ENCODE results near the gene GSK3A. TPM values are rescaled to one million over a fixed set of nuclear protein-coding genes. Genes with fewer than 3 reads are reported as not detected.
A peak's percentile ranks its signal among the peaks of the same experiment; 100 is the strongest.

GSK3A gene
- total and polyA plus RNA-seq, 7 experiments from 2014 or later: 11.4 to 52.0 (median 30.6) TPM

GRCh38 chr19:42271861-42272534, 29.6 kb upstream of the GSK3A start:
- POLR2A ChIA-PET: interaction anchor here (1.5 to 3.2 kb wide), 2 partner anchors 9 to 57 kb away, joined by 4 to 47 read pairs; no protein-coding TSS in a partner anchor
- intact Hi-C loops (cut with micrococcal nuclease): no loop called here
- Histone ChIP-seq H3K9me3 (ENCODE audit: control insufficient read depth in 2 of 3, low read length in 3 of 3) (no peaks in the 10 kb centered on the region), H3K27ac (ENCODE audit: low read depth, low read length) (peak overlapping the region; percentile 96), H3K4me1 (ENCODE audit: control insufficient read depth in 2 of 2, insufficient read depth in 2 of 2, low read length in 2 of 2) (peaks cover 31 to 36% of the 10 kb centered on the region in 2 donors), H3K36me3 (ENCODE audit: control insufficient read depth in 2 of 3, insufficient read depth in 3 of 3, low read length in 3 of 3) (peaks cover 0 to 35% (median 0%) of the 10 kb centered on the region in 3 experiments), H3K27me3 (ENCODE audit: control insufficient read depth in 2 of 2, insufficient read depth in 2 of 2, low read length in 2 of 2) (no peaks in the 10 kb centered on the region), H3K4me3 (ENCODE audit: low read length) (no peak overlapping the region)
- H3K9me3 Mint-ChIP-seq: no peaks in the 10 kb centered on the region
- peak overlapping the region in 1 of 10 donors; percentile 53 for H3K4me3 Mint-ChIP-seq
- DNase-seq: peak in 1 of 9 donors; percentile 8
- ATAC-seq: no peak
- CTCF ChIA-PET: interaction anchor here (0.6 kb wide), 1 partner anchor 16 kb away, joined by 3 read pairs; no protein-coding TSS in a partner anchor
- H3K27ac Mint-ChIP-seq: peak overlapping the region in 1 of 9 donors; percentile 99
- peaks cover 0 to 18% (median 6%) of the 10 kb centered on the region in 5 donors for H3K36me3 Mint-ChIP-seq
- no peaks in the 10 kb centered on the region for H3K27me3 Mint-ChIP-seq
- peaks cover 28 to 54% (median 43%) of the 10 kb centered on the region in 7 donors for H3K4me1 Mint-ChIP-seq

GRCh38 chr19:42271045-42271419, 28.6 kb upstream of the GSK3A start:
- peaks cover 0 to 17% (median 6%) of the 10 kb centered on the region in 5 donors for H3K36me3 Mint-ChIP-seq
- H3K27ac Mint-ChIP-seq: peak overlapping the region in 5 of 9 donors; percentile 82 to 99 (median 99)
- no peak for ATAC-seq
- no peaks in the 10 kb centered on the region for H3K9me3 ChIP-seq (ENCODE audit: control insufficient read depth in 2 of 3, low read length in 3 of 3)
- no peaks in the 10 kb centered on the region for H3K9me3 Mint-ChIP-seq
- H3K4me1 Mint-ChIP-seq: peaks cover 24 to 46% (median 39%) of the 10 kb centered on the region in 7 donors
- peaks cover 26 to 32% of the 10 kb centered on the region in 2 donors for H3K4me1 ChIP-seq (ENCODE audit: control insufficient read depth in 2 of 2, insufficient read depth in 2 of 2, low read length in 2 of 2)
- peak overlapping the region in 2 of 10 donors; percentile 62 to 73 for H3K4me3 Mint-ChIP-seq
- H3K4me3 ChIP-seq (ENCODE audit: low read length): peak overlapping the region; percentile 84
- intact Hi-C loops (cut with micrococcal nuclease): no loop called here
- peaks cover 0 to 35% (median 0%) of the 10 kb centered on the region in 3 experiments for H3K36me3 ChIP-seq (ENCODE audit: control insufficient read depth in 2 of 3, insufficient read depth in 3 of 3, low read length in 3 of 3)
- POLR2A ChIA-PET: interaction anchor here (0.5 to 3.2 kb wide), 10 partner anchors 10 to 194 kb away, joined by 3 to 47 read pairs (median 6); partner anchors contain the start of genes ERF, GSK3A, ZNF526 and ZNF574
- H3K27me3 ChIP-seq (ENCODE audit: control insufficient read depth in 2 of 2, insufficient read depth in 2 of 2, low read length in 2 of 2): no peaks in the 10 kb centered on the region
- H3K27ac ChIP-seq (ENCODE audit: low read depth, low read length): peak overlapping the region; percentile 96
- no peaks in the 10 kb centered on the region for H3K27me3 Mint-ChIP-seq
- DNase-seq: no peak
- CTCF ChIA-PET: interaction anchor here (1.1 to 2.2 kb wide), 4 partner anchors 8 to 162 kb away, joined by 3 to 17 read pairs (median 4); no protein-coding TSS in a partner anchor

DNA sequence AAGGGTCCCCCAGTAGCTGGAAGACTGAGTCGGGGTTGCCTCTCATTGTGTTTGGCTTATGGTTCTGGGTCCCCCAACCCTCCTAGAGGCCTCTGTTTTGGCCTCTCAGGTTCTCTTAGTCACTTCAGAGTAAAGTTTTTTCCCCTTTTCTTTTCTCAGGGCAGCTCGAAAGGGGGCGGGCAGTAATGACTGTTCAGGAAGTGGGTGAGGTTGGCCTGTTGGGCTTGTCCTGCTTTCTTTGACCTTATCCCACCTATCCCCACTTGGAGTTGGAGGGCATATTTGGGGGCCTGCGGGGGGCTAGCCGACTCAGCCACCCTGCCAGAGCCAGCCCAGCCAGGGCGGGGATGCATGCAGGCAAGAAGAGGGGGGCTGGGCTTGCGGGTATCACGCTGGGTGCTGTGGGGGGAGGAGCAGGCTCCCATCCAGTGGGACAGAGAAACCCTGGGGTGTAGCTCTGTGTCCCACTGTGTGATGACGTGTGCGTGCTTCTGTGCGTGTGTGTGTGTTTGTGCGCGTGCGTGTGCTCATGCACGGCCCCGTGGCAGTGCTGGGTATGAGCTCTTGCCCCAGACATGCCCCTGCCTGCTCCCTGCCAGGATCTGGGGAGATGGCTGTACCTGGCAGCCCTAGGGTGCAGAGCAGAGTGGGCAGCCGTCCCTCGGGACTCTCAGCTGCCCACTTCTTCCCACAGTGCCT, 28.1 kb upstream of the GSK3A start:
- peak; percentile 50 to 91 (median 64) for DNase-seq
- H3K27me3 ChIP-seq (ENCODE audit: control insufficient read depth in 2 of 2, insufficient read depth in 2 of 2, low read length in 2 of 2): no peaks in the 10 kb centered on the region
- H3K36me3 ChIP-seq (ENCODE audit: control insufficient read depth in 2 of 3, insufficient read depth in 3 of 3, low read length in 3 of 3): peaks cover 0 to 35% (median 0%) of the 10 kb centered on the region in 3 experiments
- Mint-ChIP-seq H3K27me3 (no peaks in the 10 kb centered on the region), H3K4me1 (peaks cover 18 to 42% (median 35%) of the 10 kb centered on the region in 7 donors), H3K27ac (peak overlapping the region in 4 of 9 donors; percentile 98 to 99 (median 99)), H3K4me3 (peak overlapping the region in 1 of 10 donors; percentile 94), H3K36me3 (peaks cover 0 to 15% (median 6%) of the 10 kb centered on the region in 5 donors), H3K9me3 (no peaks in the 10 kb centered on the region)
- intact Hi-C loops (cut with micrococcal nuclease): no loop called here
- peak overlapping the region; percentile 84 for H3K4me3 ChIP-seq (ENCODE audit: low read length)
- ChIA-PET CTCF (interaction anchor here (1.1 to 2.2 kb wide), 5 partner anchors 9 to 161 kb away, joined by 3 to 17 read pairs (median 4); no protein-coding TSS in a partner anchor), POLR2A (interaction anchor here (0.5 to 3.2 kb wide), 12 partner anchors 10 to 194 kb away, joined by 3 to 47 read pairs (median 4); partner anchors contain the start of genes ERF, GSK3A, ZNF526 and ZNF574)
- no peaks in the 10 kb centered on the region for H3K9me3 ChIP-seq (ENCODE audit: control insufficient read depth in 2 of 3, low read length in 3 of 3)
- peak overlapping the region; percentile 96 for H3K27ac ChIP-seq (ENCODE audit: low read depth, low read length)
- ATAC-seq: peak; percentile 14
- H3K4me1 ChIP-seq (ENCODE audit: control insufficient read depth in 2 of 2, insufficient read depth in 2 of 2, low read length in 2 of 2): peaks cover 23 to 29% of the 10 kb centered on the region in 2 donors

GRCh38 chr19:42269478-42270345, 27.3 kb upstream of the GSK3A start:
- intact Hi-C loops (cut with micrococcal nuclease): loop anchor here in 1 of 2 donors (2.0 to 5.0 kb wide), 2 partner anchors 1007 to 1825 kb away; partner anchors contain the start of genes HNRNPUL1 and SERTAD3
- no peaks in the 10 kb centered on the region for H3K9me3 Mint-ChIP-seq
- H3K4me1 Mint-ChIP-seq: peaks cover 11 to 35% (median 28%) of the 10 kb centered on the region in 7 donors
- H3K27me3 Mint-ChIP-seq: no peaks in the 10 kb centered on the region
- Histone ChIP-seq H3K36me3 (ENCODE audit: control insufficient read depth in 2 of 3, insufficient read depth in 3 of 3, low read length in 3 of 3) (peaks cover 0 to 28% (median 0%) of the 10 kb centered on the region in 3 experiments), H3K4me1 (ENCODE audit: control insufficient read depth in 2 of 2, insufficient read depth in 2 of 2, low read length in 2 of 2) (peaks cover 23 to 29% of the 10 kb centered on the region in 2 donors), H3K27ac (ENCODE audit: low read depth, low read length) (peak overlapping the region; percentile 96), H3K27me3 (ENCODE audit: control insufficient read depth in 2 of 2, insufficient read depth in 2 of 2, low read length in 2 of 2) (no peaks in the 10 kb centered on the region), H3K4me3 (ENCODE audit: low read length) (peak overlapping the region; percentile 84), H3K9me3 (ENCODE audit: control insufficient read depth in 2 of 3, low read length in 3 of 3) (no peaks in the 10 kb centered on the region)
- CTCF ChIA-PET: interaction anchor here (1.1 to 2.2 kb wide), 5 partner anchors 10 to 160 kb away, joined by 3 to 17 read pairs (median 4); no protein-coding TSS in a partner anchor
- H3K4me3 Mint-ChIP-seq: peak overlapping the region in 1 of 10 donors; percentile 94
- H3K27ac Mint-ChIP-seq: peak overlapping the region in 4 of 9 donors; percentile 98 to 99 (median 99)
- DNase-seq (peak in 1 of 9 donors; percentile 13), ATAC-seq (no peak)
- POLR2A ChIA-PET: interaction anchor here (0.6 to 3.2 kb wide), 11 partner anchors 11 to 159 kb away, joined by 3 to 47 read pairs (median 4); partner anchors contain the start of genes ERF, GSK3A and ZNF526
- H3K36me3 Mint-ChIP-seq: peaks cover 0 to 12% (median 3%) of the 10 kb centered on the region in 5 donors

- CTCF ChIA-PET: interaction anchor here (0.6 to 2.2 kb wide), 2 partner anchors 11 to 514 kb away, joined by 3 to 17 read pairs; partner anchors contain the start of gene CEACAM6
- peak; percentile 82 for ATAC-seq
- POLR2A ChIA-PET: interaction anchor here (0.6 to 3.2 kb wide), 6 partner anchors 12 to 159 kb away, joined by 3 to 47 read pairs (median 10); partner anchors contain the start of gene GSK3A
- intact Hi-C loops (cut with micrococcal nuclease): loop anchor here (1.0 to 5.0 kb wide), 13 partner anchors 11 to 1824 kb away; partner anchors contain the start of genes ERF (in 2 of the 2), PAFAH1B3 (in 2 of the 2), PRR19 (in 2 of the 2) and DEDD2 (in 1 of the 2)
- H3K36me3 Mint-ChIP-seq: peaks cover 0 to 10% (median 3%) of the 10 kb centered on the region in 5 donors
- peak within 1 kb of the TSS in 4 of 9 donors; percentile 98 to 99 (median 99) for H3K27ac Mint-ChIP-seq
- peak within 1 kb of the TSS; percentile 85 for H3K4me3 ChIP-seq (ENCODE audit: low read length)
- H3K27me3 Mint-ChIP-seq: no peaks in the 10 kb centered on the region
- peaks cover 0 to 20% (median 0%) of the 10 kb centered on the region in 3 experiments for H3K36me3 ChIP-seq (ENCODE audit: control insufficient read depth in 2 of 3, insufficient read depth in 3 of 3, low read length in 3 of 3)
- H3K4me3 Mint-ChIP-seq: peak within 1 kb of the TSS in 1 of 10 donors; percentile 94
- H3K4me1 ChIP-seq (ENCODE audit: control insufficient read depth in 2 of 2, insufficient read depth in 2 of 2, low read length in 2 of 2): peaks cover 23 to 29% of the 10 kb centered on the region in 2 donors
- H3K9me3 ChIP-seq (ENCODE audit: control insufficient read depth in 2 of 3, low read length in 3 of 3): no peaks in the 10 kb centered on the region
- no peaks in the 10 kb centered on the region for H3K27me3 ChIP-seq (ENCODE audit: control insufficient read depth in 2 of 2, insufficient read depth in 2 of 2, low read length in 2 of 2)
- no peaks in the 10 kb centered on the region for H3K9me3 Mint-ChIP-seq
- DNase-seq: peak; percentile 95 to 100 (median 99)
- H3K27ac ChIP-seq (ENCODE audit: low read depth, low read length): peak within 1 kb of the TSS; percentile 96
- peaks cover 8 to 31% (median 25%) of the 10 kb centered on the region in 7 donors for H3K4me1 Mint-ChIP-seq
These were observed 26.5 kb upstream of the GSK3A start, which contains the start of gene CIC for GRCh38 chr19:42268704-42269477. TSS of gene CIC (plus strand) at chr19:42269252. CDS start at chr19:42271784, 2,532 bp downstream.

All from naive thymus-derived CD4-positive, alpha-beta T cell (primary cell).